Esophagus squamous epithelium (tissue), 4 donors: ENCODE data around the gene TMCO4.

Experiments
- POLR2A ChIP-seq, 4 donors: fragments of 450-650 bp; IDR thresholded peaks; one replicate each; pipeline ENCODE4 v1.6.1; 2017; ENCODE audit warnings: antibody characterized with exemption in 4 of 4, mild to moderate bottlenecking in 4 of 4, moderate library complexity in 3 of 4
- TF ChIP-seq, protein P1 (sequence below), 6 experiments: fragments of 450-650 bp in 4 of 6; fragments of 200-600 bp in 2 of 6; sonication (generic) in 2 of 6; IDR thresholded peaks; one replicate each; pipeline ENCODE4 v1.5.1; 2016 to 2019; ENCODE audit warnings: antibody characterized with exemption in 6 of 6, mild to moderate bottlenecking in 4 of 6, moderate library complexity in 4 of 6

DNA sequence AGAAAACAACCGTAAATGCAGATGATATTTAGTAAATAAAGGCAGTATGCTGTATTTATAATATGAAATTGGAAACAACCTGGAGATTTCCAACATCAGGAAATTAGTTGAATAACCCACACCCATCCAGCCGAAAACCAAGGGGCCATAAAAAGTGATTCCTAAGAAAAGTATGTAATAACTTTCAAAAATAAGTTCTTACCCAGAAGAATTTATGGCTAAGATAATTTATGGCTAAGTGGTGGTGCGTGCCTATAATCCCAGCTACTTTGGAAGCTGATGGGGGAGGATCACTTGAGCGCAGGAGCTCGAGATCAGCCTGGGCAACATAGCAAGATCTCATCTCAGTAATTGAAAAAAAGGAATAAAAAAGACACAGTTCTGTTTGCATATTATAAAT, 43.2 kb downstream of the TMCO4 start:
- TF ChIP-seq POLR2A (IDR thresholded peaks at IDR 0.05), result no peak
- TF ChIP-seq, protein P1, sequence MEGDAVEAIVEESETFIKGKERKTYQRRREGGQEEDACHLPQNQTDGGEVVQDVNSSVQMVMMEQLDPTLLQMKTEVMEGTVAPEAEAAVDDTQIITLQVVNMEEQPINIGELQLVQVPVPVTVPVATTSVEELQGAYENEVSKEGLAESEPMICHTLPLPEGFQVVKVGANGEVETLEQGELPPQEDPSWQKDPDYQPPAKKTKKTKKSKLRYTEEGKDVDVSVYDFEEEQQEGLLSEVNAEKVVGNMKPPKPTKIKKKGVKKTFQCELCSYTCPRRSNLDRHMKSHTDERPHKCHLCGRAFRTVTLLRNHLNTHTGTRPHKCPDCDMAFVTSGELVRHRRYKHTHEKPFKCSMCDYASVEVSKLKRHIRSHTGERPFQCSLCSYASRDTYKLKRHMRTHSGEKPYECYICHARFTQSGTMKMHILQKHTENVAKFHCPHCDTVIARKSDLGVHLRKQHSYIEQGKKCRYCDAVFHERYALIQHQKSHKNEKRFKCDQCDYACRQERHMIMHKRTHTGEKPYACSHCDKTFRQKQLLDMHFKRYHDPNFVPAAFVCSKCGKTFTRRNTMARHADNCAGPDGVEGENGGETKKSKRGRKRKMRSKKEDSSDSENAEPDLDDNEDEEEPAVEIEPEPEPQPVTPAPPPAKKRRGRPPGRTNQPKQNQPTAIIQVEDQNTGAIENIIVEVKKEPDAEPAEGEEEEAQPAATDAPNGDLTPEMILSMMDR (IDR thresholded peaks at IDR 0.05), result no peak
